HL-60/S4 (cell line): Measurements from ENCODE around the gene ZNF778.

Experiments used
- in situ Hi-C: fragments of 300-500 bp; cut with MboI; formaldehyde crosslinking; loops from 2 replicates; pipeline ENCODE4 v1.14.3; 2022; ENCODE audit warnings: low sequenced_read_pairs

ZNF778 gene

GRCh38 chr16:89217388-89218191 lies at the start of gene ZNF778:
ZNF778 (plus strand) TSS chr16:89217703; CDS start chr16:89221128, 3,425 bp downstream.
- in situ Hi-C loops = no loop called here

DNA sequence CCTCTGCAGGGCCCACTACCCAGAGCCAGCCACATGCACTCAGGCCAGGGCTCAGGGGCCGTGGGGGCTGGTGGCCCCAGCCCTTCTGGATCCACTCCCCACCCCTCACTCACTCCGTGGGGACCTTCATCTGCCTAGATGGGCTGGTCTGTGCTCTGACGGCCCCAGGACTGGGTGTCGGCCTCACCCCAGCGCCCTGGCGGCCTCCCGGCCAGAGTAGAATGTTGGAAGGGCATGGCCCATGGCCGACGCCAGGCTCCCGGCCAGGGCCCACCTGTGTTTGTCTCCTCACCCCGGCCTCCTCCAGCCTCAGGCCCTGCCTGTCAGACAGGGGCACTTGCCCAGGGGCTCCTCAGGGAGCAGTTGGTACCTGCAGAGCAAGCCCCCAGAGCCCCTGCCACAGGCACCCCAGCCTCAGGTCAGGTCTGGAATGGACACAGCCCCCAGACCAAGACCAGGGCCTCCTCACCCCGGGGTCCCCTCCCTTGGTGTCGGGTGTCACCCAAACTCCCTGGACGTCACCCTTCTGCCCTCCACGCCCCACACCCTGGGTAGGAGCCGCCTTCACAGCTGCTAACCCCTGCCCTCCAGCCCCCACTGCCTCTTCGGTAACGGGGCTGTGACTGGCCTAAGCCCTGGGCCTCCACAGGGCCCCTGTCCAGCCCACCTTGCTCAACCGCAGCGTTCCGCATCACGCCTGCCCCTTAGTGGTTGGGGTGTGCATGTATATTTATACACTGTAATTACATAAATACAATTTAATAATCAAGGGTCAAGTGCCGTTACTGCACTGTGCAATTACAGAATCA lies 48.9 kb upstream of the ZNF778 start:
- in situ Hi-C loops = loop anchor here (25.0 kb wide), 1 partner anchor 231 kb away; no protein-coding TSS in a partner anchor

DNA sequence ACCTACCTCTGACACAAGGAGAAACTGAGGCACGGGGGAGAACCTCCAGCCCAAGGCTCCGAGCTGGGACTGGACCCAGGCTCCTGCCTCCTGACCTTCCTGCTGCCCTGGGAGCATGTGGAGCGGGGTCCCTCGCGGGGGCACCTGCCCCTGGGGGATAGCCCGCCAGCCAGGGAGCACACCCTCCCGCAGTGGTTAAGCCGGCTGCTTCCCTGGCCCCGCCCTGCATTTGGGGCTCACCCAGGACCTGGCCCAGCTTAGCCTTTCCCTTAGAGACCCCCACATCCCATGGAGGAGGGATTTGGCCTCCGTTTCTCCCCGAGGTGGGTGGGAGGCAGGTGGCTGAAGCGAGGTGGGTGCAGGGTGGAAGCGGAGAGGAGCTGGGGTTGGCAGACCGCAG lies 47.7 kb upstream of the ZNF778 start:
- in situ Hi-C loops = loop anchor here (25.0 kb wide), 1 partner anchor 232 kb away; no protein-coding TSS in a partner anchor

DNA sequence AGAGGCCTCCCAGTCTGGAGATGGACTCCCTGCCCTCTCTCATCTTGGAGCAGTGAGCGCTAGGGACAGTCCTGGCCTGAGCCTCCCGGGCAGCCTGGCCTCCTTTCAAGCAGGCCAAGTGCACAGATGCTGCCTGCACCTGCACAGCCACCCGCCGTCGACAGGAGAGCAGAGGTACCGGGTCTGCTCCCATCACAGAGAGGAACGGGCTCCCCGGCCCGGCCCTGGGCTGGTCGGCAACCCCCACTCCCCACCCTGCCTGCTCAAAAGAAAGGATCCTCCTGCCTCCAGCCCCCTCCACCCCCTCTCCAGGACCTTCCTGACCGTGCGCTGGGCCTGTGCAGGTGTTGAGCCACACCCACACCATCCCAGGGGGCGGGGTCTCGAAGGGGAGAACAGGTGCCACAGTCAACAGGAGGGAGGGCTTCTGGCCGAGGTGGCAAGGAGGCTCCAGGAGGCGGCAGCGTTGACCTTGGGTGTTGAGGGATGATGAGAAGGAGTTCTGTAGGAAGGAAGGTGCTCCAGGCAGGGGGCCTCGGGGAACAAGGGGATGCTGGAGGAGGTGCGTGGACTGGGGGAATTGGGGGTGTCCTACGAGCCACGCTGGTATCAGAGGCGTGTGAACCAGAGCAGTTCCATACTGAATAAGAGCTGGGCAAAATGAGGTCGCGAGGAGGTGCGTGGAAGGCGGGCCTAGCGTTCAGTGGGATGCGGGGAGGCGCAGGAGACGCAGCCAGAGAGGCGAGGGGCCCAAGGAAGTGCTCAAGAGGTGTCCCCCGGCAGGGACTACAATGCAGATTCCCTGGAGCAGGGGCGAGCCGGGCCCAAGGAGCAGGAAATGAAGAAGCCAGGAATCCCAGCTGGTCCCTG lies 46.9 kb upstream of the ZNF778 start:
- in situ Hi-C loops = loop anchor here (25.0 kb wide), 1 partner anchor 233 kb away; no protein-coding TSS in a partner anchor

GRCh38 chr16:89171216-89172170 lies 46.0 kb upstream of the ZNF778 start, which contains the start of gene CDH15:
CDH15 (plus strand) TSS chr16:89171748; CDS start chr16:89171832, 84 bp downstream.
- in situ Hi-C loops = loop anchor here (25.0 kb wide), 1 partner anchor 234 kb away; no protein-coding TSS in a partner anchor

GRCh38 chr16:89172171-89172527 lies 45.4 kb upstream of the ZNF778 start:
- in situ Hi-C loops = loop anchor here (25.0 kb wide), 1 partner anchor 235 kb away; no protein-coding TSS in a partner anchor

GRCh38 chr16:89172528-89173173 lies 44.9 kb upstream of the ZNF778 start:
- in situ Hi-C loops = loop anchor here (25.0 kb wide), 1 partner anchor 235 kb away; no protein-coding TSS in a partner anchor

DNA sequence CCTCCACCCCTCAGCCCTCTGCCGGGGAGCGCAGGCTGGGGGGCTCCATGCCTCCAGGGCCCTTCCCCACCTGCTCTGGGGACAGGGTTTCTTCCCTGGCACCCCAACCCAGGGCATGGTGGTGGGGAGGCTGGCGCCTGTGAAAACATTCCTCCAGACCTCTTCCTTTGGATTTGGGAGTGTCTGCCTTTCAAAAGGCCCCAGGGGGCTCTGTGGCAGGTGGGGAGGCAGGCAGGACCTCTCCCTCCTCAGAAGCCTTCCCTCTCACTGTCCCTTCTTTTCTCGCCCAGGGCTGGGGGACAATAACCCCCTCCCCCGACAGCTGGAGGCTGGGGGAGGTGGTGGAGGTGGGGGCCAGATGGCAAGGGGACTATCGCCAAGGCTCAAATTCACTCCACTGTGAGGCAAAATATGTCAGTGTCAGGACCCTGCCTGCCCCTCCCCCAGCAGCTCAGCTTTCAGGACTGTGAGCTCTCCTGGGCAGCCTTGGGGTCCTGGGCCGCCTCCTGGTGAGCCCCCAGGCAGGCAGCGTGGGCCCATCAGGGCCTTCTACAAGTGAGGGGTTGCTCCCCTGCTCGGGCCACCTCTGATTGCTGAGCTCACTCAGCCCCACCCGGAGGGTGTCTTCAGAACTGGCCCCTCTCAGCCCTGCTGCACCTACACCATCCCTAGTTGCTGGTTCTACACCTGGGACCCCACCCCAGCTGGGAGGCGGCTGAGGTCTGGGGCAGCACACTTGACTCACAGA lies 44.2 kb upstream of the ZNF778 start:
- in situ Hi-C loops = loop anchor here (25.0 kb wide), 1 partner anchor 236 kb away; no protein-coding TSS in a partner anchor

GRCh38 chr16:89174055-89174827 lies 43.3 kb upstream of the ZNF778 start:
- in situ Hi-C loops = loop anchor here (25.0 kb wide), 1 partner anchor 237 kb away; no protein-coding TSS in a partner anchor

GRCh38 chr16:89174877-89175276 lies 42.6 kb upstream of the ZNF778 start:
- in situ Hi-C loops = loop anchor here (25.0 kb wide), 1 partner anchor 238 kb away; no protein-coding TSS in a partner anchor

- in situ Hi-C loops = no loop called here
Measured at GRCh38 chr16:89175280-89176146, 42.0 kb upstream of the ZNF778 start.

DNA sequence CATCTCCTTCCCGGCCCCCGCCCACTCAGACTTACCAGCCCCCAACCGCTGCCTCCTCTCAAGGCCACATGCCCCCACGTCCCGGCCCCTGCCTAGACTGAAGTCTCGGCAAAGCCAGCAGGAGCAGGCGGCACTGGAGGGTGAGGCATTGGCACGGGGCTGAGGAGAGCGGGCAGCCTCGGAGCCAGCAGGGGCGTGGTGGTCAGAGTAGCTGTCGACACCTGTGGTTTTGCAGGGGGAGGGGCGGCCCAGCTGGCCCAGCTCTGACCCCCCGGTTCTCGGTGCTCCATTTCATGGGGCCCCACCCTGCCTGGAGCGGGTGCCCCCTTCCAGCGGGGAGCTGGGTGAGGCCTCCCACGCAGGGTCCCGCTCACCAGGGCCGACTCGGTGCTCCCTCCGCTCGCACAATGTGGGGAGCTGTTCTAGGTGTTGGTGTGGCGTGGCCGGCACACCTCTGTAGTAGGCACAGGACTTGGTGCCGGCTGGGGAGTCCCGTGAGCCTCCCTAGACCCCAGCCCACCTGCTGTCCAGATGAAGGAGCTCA lies 41.3 kb upstream of the ZNF778 start:
- in situ Hi-C loops = no loop called here

DNA sequence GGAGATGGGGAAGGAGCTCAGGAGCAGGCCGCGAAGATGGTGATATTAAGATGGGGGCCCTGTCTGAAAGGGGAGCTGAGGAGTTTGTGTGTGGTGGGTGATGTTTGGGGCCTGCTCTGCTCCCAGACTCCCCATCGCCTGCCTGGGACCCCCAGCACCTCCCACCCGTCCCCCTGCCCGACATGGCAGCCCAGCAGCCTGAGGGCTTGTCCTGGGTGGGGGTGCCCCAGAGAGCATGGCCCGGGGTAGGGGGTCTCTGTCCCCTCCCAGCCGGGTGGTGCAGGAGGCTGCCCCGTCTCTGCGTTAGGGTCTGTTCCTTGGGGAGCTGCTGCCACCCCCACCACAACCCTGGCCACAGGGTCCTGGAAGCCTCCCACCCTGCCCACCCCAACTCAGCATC lies 40.8 kb upstream of the ZNF778 start:
- in situ Hi-C loops = no loop called here

- in situ Hi-C loops = no loop called here
Measured at GRCh38 chr16:89177501-89177900, 40.0 kb upstream of the ZNF778 start.

DNA sequence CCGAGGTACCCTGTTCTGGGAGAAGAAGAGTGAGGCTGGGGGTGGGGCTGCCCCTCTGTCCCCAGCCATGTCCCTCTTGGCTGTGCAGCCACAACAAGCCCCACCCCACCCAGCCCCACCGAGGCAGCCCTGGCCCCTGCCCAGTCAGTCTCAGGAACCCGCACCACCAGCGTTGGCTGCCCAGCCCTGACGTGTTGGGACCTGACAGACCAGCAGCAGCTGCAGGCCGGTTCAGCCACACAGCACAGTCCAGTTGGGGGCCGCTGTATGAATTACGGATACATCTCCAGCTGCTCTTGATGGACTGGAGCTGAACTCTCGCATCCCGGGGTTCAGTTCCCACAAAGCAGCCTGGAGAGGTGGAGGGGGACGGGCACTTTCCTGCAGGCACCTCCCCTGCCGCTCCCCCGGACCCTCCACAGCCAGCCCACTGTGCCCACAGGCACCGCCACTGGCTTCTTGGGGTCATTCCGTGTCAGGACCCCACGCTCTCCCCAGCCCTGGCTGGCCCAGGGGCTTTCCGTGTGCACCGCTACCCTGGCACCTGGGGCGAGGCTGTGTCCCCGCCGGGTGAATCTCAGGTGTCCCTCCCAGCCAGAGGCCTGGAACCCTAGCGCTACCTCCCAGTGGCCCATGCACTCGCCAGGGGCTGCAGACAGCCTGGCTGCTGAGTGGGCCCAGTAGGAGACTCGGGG lies 38.9 kb upstream of the ZNF778 start:
- in situ Hi-C loops = no loop called here

DNA sequence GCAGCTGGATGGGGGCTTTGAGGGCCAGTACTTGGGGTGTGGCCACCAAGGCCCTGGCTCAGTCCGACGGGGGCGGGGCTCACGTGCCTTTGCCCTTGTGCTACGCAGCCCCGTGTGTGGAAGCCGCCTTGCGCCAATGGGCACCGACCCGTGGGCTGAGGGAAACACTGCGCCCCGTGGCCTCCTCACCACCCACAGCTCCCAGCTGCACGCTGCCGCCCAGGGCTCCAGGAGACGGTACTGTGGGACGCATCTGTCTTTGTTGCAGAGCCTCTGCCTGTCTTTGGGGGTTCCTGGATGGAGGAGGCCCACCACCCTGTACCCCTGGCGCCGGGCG lies 38.4 kb upstream of the ZNF778 start:
- in situ Hi-C loops = no loop called here
